ENCODE results near the gene RGS6.
A peak's percentile ranks its signal among the peaks of the same experiment; 100 is the strongest.
"Not testable (repeated sequence)": the region's sequence is repeated elsewhere in the genome, so short reads cannot be mapped to it uniquely, and the experiment has no call there.

Gene RGS6

DNA sequence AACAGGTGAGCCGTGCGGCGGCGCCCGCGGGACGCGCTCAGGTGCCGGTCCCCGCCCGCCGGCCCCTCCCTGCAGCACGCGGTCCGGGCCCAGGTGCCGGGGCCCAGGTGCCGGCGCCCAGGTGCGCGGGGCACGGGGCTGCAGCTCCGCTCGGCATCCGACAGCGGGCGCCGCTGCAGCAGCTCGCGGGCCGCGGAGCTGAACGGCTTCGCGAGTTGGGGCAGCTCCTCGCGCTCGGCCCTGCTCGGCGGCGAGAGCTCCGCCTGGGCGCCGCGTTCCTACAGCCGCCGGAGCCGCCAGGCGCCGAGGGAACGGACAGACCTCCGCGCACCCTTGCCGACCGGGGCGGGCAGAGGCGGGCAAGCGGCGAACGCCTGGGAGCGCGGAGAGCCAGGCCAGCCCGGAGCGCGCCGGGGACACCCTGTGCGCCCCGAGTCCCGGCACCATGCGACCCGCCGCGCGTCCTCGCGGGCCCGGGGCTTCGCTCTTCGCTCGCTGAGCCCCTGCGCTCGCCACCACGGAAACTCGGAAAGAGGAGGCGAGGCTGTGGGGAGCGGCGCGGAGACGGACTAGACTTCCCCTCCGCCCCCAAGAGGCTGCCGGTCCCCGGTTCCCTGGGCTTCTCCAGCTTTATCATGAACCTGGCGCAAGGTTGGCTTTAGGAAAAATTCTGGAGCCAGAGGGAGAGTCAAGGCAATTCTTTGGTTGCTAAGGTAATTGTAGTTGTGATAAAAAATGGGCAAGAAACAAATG, at the start of gene RGS6:
RGS6 (plus strand) TSS at position 201 of the 753 bp plus-strand sequence.
- DNase-seq (ENCODE audit: low spot score) = peak; percentile 7

GRCh38 chr14:71883094-71883493, 49.1 kb upstream of the RGS6 start:
- DNase-seq (ENCODE audit: low spot score) = no peak

GRCh38 chr14:71885301-71885700, 46.9 kb upstream of the RGS6 start:
- no peak for DNase-seq (ENCODE audit: low spot score)

- not testable (repeated sequence) for DNase-seq (ENCODE audit: low spot score)
Observed at GRCh38 chr14:71887802-71888201, 44.4 kb upstream of the RGS6 start.

DNA sequence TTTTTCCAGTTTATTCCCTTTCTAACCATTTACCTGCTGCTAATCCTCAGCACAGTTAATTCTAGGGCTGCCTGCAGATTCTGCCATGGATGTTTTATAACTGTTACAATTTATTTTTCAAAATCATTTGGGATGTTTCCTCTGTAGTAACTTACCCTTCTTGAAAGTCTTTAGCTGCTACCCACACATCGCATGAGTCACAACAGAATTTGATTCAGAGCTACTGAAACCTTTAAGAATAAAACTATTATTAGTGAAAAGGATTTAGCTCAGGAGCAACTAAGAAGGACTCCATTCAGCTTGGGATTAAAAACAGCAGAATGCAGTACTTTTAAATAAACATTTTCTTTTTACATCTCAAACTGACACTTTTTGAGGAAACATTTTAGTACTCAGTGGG, 41.7 kb upstream of the RGS6 start:
- no peak for DNase-seq (ENCODE audit: low spot score)

DNA sequence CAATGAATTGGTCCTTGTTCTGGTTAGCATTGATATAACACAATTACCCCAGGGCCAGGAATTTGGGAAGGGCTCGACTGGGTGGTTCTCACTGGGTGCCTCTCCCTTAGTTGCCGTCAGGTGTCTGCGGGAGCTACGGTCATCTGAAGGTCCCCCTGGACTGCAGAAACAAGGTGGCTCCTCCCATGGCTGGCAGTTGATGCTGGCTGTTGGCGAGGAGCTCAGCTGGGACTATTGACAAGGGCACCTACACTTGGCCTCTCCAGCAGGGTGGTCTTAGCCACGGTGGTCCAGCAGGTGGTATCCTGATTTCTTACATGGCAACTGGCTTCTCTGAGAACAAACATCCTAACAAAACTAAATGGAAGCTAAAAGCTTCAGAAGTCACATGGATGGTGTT, 41.0 kb upstream of the RGS6 start:
- no peak for DNase-seq (ENCODE audit: low spot score)

- no peak for DNase-seq (ENCODE audit: low spot score)
Observed at GRCh38 chr14:71891970-71892369, 40.3 kb upstream of the RGS6 start.

GRCh38 chr14:71905031-71905430, 27.2 kb upstream of the RGS6 start:
- DNase-seq (ENCODE audit: low spot score) = no peak

DNA sequence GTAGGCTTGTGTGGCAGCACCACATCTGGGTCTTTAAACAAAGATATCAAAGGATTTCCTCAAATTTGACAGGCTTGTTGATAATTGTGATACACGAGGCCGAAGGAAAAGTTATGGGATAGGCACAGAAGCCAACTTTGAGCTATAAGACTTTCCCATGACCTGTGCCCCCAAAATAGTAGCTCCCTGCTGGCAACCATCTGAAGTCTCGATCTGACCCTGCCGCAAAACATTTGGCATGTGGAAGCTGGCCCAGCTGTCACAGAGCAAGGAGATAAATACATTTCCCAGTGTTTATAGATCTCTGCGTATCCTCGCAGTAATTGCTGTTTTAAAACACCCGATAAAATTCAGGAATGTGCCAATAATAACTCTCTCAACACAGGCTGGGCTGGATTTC, 26.4 kb upstream of the RGS6 start:
- DNase-seq (ENCODE audit: low spot score) = no peak

GRCh38 chr14:71907793-71908515, 24.3 kb upstream of the RGS6 start:
- no peak for DNase-seq (ENCODE audit: low spot score)

DNA sequence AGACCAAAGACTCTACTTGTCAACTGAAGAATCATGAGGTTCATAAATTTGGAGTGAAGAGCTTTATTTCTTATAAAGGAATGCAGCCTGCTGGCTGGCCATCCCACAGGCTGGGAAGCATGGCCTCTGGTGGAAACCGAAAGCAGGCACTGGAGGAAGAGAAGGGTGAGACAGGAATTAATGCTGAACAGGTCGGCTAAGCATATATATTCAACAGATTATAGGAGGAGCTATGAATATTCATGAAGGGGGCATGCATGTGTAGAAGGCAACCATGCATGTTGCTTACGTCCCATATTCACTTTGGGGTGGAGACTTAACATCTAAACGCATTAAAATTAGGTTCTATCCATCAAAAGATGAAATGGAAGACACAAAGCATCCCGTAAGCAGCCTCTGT, 20.6 kb upstream of the RGS6 start:
- DNase-seq (ENCODE audit: low spot score) = no peak

- DNase-seq (ENCODE audit: low spot score) = no peak
Observed at GRCh38 chr14:71913342-71913741, 18.9 kb upstream of the RGS6 start.

- DNase-seq (ENCODE audit: low spot score) = no peak
Observed at GRCh38 chr14:71918955-71919354, 13.3 kb upstream of the RGS6 start.

DNA sequence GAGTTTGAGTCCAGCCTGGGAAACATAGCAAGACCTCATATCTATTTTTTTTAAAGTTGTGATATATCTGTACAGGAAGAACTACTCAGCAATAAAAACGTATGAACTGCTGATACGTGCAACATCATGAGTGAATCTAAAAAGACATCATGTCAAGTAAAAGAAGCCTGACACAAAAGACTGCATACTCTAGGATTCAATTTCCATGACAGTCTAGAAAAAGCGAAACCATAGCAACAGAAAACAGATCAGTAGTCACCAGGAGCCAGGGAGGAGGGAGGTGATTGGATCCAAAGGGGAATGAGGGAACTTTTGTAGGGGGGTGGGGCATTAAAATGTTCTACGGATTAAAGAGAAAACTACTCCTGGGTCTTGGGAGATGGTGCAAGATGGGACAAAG, 8.7 kb upstream of the RGS6 start:
- DNase-seq (ENCODE audit: low spot score) = no peak

DNA sequence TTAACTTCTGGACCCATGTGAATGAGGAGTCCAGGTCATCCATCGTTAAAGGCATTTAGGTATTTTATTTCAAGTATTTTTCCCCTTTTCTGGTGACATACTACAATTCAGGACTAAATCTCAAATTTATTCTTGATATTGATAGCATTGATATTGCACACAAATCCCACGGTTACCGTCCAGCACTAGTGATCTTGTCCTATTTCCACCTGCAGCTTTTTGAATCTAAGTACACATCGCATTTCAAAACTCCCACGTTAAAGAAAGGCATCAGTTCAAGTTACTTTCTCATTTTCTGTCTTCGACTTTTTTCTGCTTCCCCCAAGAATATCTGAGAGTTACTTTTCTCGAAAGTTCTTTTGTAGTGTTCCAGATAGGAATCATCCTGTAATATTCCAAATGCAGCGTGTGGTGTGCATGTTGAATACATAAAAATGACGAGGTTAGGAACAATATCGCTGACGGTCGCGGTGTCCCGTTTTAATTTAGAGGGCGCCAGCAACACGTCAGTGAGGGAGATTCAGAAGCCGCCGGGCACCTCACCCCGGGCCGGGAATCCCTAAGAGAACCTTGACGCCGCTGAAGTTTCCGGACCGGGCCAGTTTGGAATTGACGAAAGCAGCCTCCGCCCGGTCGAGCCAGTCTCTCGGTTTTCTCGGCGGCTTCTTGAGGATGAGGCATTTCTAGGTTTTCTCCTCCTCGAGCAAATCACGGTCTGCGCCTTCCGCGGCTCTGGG, 569 bp upstream of the RGS6 start:
- DNase-seq (ENCODE audit: low spot score) = peak; percentile 6

- DNase-seq (ENCODE audit: low spot score) = no peak
Observed at GRCh38 chr14:71933001-71933587, 865 bp downstream of the RGS6 start.

GRCh38 chr14:71938273-71938672, 6.0 kb downstream of the RGS6 start:
- DNase-seq (ENCODE audit: low spot score) = not testable (repeated sequence)

GRCh38 chr14:71939344-71939743, 7.1 kb downstream of the RGS6 start:
- DNase-seq (ENCODE audit: low spot score) = not testable (repeated sequence)

DNA sequence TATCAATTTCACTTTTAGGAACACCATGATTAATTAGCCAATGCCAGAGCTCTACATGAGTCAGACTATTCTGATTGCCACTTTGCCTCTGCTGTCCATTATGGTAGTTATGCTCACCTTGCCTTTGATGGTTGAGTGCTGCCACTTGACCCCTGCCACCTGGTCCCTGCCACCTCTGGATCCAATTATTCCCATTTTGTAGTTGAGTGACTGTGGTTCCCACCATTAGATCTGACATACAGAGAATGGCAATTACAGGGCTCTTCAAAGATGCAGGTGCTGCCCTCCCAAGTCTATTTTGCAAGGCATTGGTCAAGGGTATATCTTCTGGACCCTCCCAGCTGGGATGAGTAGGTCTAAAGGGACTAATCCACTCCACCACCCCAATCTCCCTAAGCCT, 8.3 kb downstream of the RGS6 start:
- not testable (repeated sequence) for DNase-seq (ENCODE audit: low spot score)

DNA sequence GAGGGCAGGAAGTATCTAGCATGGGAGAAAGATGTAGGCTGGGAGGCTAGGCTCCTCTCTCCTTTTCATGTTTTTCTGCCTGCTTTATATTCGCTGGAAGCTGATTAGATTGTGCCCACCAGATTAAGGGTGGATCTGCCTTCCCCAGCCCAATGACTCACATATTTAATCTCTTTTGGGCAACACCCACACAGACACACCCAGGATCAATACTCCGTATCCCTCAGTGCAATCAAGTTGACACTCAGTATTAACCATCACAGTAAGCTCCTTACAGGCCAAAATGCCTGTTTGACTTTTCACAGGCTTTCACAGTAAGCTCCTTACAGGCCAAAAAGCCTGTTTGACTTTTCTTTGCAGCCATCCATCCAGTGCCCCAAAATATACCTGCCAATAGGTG, 9.4 kb downstream of the RGS6 start:
- DNase-seq (ENCODE audit: low spot score) = not testable (repeated sequence)

DNA sequence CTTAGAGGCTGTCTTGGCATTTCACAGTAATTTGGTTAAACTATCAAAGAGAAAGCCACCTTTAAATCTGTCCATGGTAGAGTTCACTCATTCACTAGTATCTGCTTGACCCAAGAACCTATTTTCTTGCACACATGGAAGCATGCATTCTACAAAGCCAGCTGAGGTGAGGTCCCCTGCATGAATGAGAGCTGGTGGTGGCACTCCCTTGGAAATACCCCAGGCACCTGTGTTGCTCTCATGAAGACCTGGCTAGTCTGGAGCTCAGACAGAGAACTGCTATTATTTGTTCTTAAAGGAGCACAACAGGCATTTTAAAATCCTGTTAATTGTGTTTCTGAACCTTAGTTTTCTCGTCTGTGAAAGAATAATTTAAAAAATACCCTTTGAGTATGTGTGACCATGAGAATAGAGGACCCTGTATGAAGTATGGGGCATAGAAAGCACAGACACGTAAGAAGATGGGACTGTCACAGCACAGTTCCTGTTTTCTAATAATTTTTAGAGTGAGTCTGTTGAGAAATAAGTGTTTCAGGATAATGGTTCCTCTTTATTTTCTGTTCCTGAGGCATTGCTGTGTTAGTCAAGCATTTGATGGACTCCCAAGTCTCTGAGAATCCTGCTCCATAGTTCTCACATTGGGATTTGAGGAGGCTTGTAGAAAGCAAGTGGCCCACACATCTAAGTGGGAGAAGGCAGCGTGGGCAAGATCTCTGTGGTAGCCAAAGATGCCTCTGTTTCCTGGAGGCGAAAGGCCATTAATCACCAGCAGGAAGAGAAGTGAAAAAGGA, 10.9 kb downstream of the RGS6 start:
- DNase-seq (ENCODE audit: low spot score) = no peak

DNA sequence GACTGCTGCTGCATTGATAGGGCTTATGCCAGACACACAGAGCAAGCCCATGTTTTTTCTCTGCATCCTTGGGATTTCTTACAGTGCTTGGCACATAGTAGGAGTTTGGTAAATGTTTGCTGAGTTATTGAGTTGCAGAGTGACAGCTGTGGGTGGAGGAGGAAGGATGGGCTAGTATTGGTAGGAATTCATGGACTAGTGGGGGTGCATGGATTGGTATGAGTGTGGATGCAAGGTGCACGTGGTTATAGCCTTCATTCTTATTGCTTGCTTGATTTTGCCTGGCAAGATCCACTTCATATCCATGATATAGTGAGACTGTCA, 11.4 kb downstream of the RGS6 start:
- no peak for DNase-seq (ENCODE audit: low spot score)
